Activated T-helper 1 cell treated with anti-CD3 and anti-CD28 coated beads, Interleukin-12 subunit alpha, Interleukin-12 subunit beta, Interleukin-2, Interleukin-4 antibody, amounts not matched to agents 30 ng/mL and 10 ng/mL and 1 ng/mL, durations not matched to agents 14 hours and 24 hours and 36 hours (primary cell): ENCODE measurements around the gene ANKRD22. TPM values are rescaled to one million over a fixed set of nuclear protein-coding genes. Genes with fewer than 3 reads are reported as not detected.
"Not testable (repeated sequence)": the region's sequence is repeated elsewhere in the genome, so short reads cannot be mapped to it uniquely, and the experiment has no call there.

Source experiments
- DNase-seq: peaks from one replicate; pipeline ENCODE4 v3.0.0; 2021; ENCODE audit warnings: low spot score
- H3K27ac Mint-ChIP-seq: one replicate; pipeline ENCODE4 v1.8.0; 2021; ENCODE audit warnings: mild to moderate bottlenecking, mixed read lengths
- H3K27me3 Mint-ChIP-seq: one replicate; pipeline ENCODE4 v1.8.0; 2022; ENCODE audit warnings: mild to moderate bottlenecking, moderate library complexity, mixed read lengths; ENCODE audit not compliant: insufficient read depth
- H3K36me3 Mint-ChIP-seq: one replicate; pipeline ENCODE4 v1.8.0; 2021; ENCODE audit warnings: low read depth, mixed read lengths
- H3K4me1 Mint-ChIP-seq: one replicate; pipeline ENCODE4 v1.8.0; 2021; ENCODE audit warnings: low read depth, mixed read lengths
- H3K4me3 Mint-ChIP-seq: one replicate; pipeline ENCODE4 v1.8.0; 2021; ENCODE audit warnings: mild to moderate bottlenecking, moderate library complexity, mixed read lengths
- H3K9me3 Mint-ChIP-seq: one replicate; pipeline ENCODE4 v1.8.0; 2021; ENCODE audit warnings: mixed read lengths
- intact Hi-C: fragments of 100-400 bp; cut with micrococcal nuclease; formaldehyde crosslinking; loops from one replicate; pipeline ENCODE4 v1.15.1; 2024
- total RNA-seq: library from RNA; stranded (reverse); gene quantifications from 2 replicates; pipeline ENCODE4 v1.2.3, GENCODE V29; 2022

Gene ANKRD22
- total RNA-seq, 1 donor from 2014 or later, result 0.16 TPM

DNA sequence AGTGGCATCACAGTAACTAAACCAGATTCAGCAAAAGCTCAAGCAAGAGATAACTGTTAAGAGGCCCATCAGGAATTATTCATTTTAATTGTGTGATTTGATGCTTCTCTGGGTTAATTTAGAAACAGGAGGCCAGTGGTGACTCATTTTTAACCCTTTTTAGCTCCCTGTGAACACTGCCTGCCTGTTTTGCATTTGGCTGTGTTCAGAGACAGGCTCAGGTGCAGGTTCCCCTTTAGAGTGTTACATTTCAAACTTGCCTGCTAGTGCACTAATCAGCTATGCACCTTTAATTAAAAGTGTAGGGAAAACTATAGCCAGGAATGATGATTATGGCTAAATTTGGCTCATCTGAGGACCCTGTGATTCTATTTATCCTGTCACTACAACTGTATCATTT, 34.9 kb upstream of the ANKRD22 start:
- H3K4me3 Mint-ChIP-seq, result no peak overlapping the region
- peaks cover 40% of the 10 kb centered on the region for H3K36me3 Mint-ChIP-seq
- no peaks in the 10 kb centered on the region for H3K9me3 Mint-ChIP-seq

DNA sequence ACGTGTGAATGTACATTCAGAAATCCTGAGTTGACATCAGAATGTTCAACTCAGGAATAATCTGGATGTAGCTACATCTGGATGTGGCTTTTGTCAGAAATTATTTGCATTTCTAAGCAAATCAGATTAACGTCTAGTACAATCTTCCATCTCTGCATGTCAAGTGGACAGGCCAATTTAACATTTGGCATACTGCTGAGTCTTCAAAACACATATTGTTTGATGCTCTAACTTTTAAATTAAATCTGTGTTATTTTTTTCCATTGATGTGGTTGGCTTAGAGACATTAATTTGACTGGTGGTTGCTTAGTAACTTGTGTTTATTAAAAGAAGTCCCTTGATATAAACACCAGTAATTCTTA, 31.8 kb upstream of the ANKRD22 start:
- Mint-ChIP-seq H3K27me3 (no peaks in the 10 kb centered on the region), H3K27ac (peak overlapping the region; percentile 59), H3K4me1 (peaks cover 82% of the 10 kb centered on the region), H3K4me3 (peak overlapping the region; percentile 98), H3K36me3 (peaks cover 30% of the 10 kb centered on the region), H3K9me3 (no peaks in the 10 kb centered on the region)
- intact Hi-C loops, result loop anchor here (5.0 to 10.0 kb wide), 3 partner anchors 531 to 1021 kb away; partner anchors contain the start of genes IFIT5, KIF20B, KLLN and PTEN
- DNase-seq, result no peak

More for the DNA sequence above, 34.9 kb upstream of the ANKRD22 start:
- intact Hi-C loops, result loop anchor here (1.0 to 10.0 kb wide), 3 partner anchors 11 to 818 kb away; partner anchors contain the start of genes IFIT5 and KIF20B
- no peak overlapping the region for H3K27ac Mint-ChIP-seq
- H3K27me3 Mint-ChIP-seq, result no peaks in the 10 kb centered on the region
- no peak for DNase-seq
- peaks cover 87% of the 10 kb centered on the region for H3K4me1 Mint-ChIP-seq

DNA sequence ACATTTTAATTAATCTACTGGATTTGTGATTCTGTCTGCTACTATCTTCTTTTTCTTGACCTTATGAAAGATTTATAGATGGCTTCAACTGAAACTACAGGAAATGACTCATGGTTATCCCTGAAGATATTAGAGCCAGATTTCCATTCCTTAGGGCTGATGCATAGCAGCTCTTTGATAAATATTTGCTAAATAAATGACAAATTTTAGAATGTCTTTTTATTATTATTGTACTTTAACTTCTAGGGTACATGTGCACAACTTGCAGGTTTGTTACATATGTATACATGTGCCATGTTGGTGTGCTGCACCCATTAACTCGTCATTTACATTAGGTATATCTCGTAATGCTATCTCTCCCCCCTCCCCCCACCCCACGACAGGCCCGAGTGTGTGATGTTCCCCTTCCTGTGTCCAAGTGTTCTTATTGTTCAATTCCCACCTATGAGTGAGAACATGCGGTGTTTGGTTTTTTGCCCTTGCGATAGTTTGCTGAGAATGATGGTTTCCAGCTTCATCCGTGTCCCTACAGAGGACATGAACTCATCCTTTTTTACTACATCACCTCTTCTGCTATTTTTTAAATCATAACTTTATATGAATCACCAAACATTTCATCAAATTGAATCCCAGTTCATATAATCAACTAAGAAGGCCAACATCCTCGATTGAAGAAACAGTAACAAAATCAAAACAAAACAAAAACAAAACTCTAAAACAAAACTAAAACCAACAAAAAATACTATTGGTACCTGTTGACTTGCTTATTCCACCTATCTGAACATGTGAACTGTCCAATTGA, 31.2 kb upstream of the ANKRD22 start:
- H3K4me1 Mint-ChIP-seq, result peaks cover 82% of the 10 kb centered on the region

DNA sequence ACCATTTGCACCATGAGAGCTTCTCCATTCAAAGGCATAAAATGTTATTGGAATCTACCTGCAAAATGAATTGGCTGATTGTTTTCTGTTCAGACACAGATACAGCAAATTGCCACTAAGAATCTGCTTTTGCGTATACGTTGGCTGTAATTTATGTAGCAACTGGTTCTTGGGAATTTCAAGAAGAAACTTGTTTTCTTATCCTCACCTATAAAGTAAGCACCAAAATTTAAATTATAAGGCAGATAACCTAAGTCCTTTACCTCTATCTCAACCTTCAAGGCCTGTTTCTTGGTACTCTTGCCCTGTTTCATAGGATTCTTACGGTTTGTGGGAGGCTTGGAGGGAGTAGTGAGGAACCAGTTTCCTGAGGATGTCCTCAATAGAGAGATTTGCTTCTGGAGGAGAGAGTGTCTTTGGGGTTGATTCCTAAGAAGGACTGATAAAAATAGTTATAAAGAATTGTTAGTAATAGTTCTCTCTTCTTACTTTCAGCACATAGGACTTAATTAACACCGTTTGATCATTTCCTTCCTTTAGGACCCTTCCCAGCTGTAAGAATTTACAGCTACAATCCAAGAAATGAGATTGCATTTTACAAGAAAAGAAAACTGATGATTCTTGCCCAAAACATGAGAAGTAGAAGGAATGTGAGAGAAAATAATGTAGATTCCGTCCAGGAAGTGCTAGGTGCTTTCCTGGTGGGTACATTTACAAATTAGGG, 30.4 kb upstream of the ANKRD22 start:
- H3K27me3 Mint-ChIP-seq, result no peaks in the 10 kb centered on the region
- DNase-seq, result no peak
- intact Hi-C loops, result loop anchor here (5.0 to 10.0 kb wide), 3 partner anchors 533 to 1020 kb away; partner anchors contain the start of genes IFIT5, KIF20B, KLLN and PTEN
- H3K4me3 Mint-ChIP-seq, result peak overlapping the region; percentile 98
- H3K9me3 Mint-ChIP-seq, result peaks cover under 1% of the 10 kb centered on the region
- H3K27ac Mint-ChIP-seq, result peak overlapping the region; percentile 99
- H3K4me1 Mint-ChIP-seq, result peaks cover 82% of the 10 kb centered on the region
- peaks cover 24% of the 10 kb centered on the region for H3K36me3 Mint-ChIP-seq

More for the DNA sequence above, 31.2 kb upstream of the ANKRD22 start:
- DNase-seq, H3K27me3 Mint-ChIP-seq, H3K9me3 Mint-ChIP-seq: not testable (repeated sequence)
- Mint-ChIP-seq H3K36me3 (peaks cover 25% of the 10 kb centered on the region), H3K27ac (peak overlapping the region; percentile 59), H3K4me3 (peak overlapping the region; percentile 98)
- intact Hi-C loops, result loop anchor here (5.0 to 10.0 kb wide), 3 partner anchors 532 to 1021 kb away; partner anchors contain the start of genes IFIT5, KIF20B, KLLN and PTEN

DNA sequence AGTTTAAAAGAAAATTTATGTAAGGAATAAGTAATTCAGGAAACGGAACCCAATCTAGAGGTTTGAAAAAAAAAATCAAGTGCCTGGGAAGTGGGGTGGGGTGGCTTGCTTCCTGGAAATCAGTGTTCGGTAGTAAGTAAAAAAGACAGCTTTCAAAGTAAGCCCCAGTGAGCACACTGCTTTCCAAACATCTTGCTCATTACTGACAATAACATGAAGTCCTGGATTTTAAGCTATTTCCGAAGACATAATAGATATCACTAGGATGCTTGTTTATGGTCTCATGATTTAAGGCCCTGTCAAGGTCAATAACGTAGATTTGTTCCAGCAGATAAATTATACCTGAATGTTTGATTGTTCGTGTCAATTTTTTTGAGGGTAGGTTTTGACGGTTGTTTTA, 29.7 kb upstream of the ANKRD22 start:
- Mint-ChIP-seq H3K36me3 (peaks cover 28% of the 10 kb centered on the region), H3K4me3 (peak overlapping the region; percentile 98), H3K27ac (peak overlapping the region; percentile 99), H3K9me3 (peaks cover 6% of the 10 kb centered on the region), H3K4me1 (peaks cover 83% of the 10 kb centered on the region), H3K27me3 (no peaks in the 10 kb centered on the region)
- no peak for DNase-seq
- intact Hi-C loops, result loop anchor here (5.0 to 10.0 kb wide), 3 partner anchors 533 to 1019 kb away; partner anchors contain the start of genes IFIT5, KIF20B, KLLN and PTEN

DNA sequence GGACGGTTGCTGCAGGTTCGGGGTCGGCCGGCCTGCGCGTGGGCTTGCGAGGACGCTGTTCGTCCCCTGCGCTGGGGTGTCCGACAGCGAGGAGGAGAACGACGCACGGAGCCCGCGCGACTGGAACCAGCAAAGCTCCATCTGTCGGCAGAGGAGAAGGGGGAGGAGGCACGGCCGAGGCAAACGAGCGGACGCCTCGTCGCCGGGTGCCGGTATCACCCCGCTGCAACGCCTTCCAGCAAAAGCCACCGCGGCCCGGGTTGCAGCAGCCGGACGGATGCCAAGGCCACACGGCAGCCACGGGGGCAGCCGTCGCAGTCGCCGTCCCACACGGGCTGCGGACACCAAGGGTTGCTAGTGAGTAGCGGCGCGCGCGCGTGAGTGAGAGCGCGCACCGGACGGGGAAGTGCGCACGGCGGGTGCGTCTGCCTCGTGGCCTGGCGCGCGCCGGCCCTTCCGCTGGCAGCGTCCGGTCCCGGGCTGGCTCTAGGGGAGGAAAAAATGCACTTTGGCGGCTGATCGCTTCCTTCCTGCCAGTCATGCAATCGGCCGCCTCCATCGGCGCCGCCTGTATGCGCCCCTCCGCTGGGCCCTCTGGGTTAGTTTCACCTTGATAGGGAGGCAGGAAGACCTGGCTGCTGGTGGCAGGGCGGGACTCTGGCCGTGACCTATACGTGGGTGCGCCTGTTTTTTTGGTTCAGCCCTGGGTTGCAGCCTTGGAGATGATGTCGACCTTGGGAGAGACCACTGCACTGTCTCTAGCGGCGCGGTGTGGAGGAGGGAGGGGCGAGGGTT, 28.8 kb upstream of the ANKRD22 start:
- intact Hi-C loops, result loop anchor here (1.0 to 10.0 kb wide), 9 partner anchors 17 to 1018 kb away; partner anchors contain the start of genes IFIT5, KIF20B, KLLN and PTEN
- H3K27me3 Mint-ChIP-seq, result no peaks in the 10 kb centered on the region
- H3K9me3 Mint-ChIP-seq, result peaks cover 6% of the 10 kb centered on the region
- DNase-seq, result peak; percentile 68
- H3K36me3 Mint-ChIP-seq, result peaks cover 28% of the 10 kb centered on the region
- H3K4me1 Mint-ChIP-seq, result peaks cover 74% of the 10 kb centered on the region
- H3K4me3 Mint-ChIP-seq, result peak overlapping the region; percentile 98
- H3K27ac Mint-ChIP-seq, result peak overlapping the region; percentile 99

DNA sequence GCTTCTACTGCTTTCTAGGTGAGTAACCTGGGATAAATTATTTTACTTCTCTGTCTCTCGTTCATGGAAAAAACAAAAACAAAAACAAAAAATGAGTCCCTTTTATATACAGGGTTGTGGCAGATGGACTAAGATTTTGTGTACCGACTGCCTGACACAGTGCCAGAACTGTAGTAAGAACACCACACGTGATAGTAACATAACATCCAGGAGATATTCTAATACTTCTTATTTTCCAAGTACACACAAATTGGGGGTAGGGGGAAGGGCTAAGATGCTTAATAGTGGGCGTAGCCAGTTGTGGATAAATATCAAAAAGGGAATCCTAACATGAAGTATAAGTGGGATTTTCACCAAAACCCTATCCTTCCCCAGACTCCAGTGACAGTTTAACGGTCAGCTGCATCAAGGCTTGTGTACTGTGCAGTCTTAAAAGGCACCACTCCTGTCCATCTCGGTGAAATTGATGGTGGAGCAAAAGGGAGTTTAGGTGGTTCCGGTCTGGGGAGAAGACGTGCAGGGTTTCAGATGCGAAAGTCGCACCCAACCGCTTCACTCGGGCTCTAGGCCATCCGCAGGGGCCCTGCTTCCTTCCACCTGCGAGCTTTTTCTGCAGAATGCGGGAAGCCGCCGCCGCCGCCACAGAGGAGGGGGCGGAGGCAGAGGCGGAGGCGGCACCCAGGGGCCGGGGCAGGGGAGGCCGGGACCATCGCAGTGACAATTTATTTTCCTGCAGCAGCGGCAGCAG, 28.1 kb upstream of the ANKRD22 start, which contains the start of gene STAMBPL1:
Gene STAMBPL1 (plus strand): TSS at position 712 of the 748 bp plus-strand sequence. CDS start 21,464 bp downstream, outside the sequence.
- peaks cover 23% of the 10 kb centered on the region for H3K36me3 Mint-ChIP-seq
- DNase-seq, result peak; percentile 80
- peak within 1 kb of the TSS; percentile 99 for H3K27ac Mint-ChIP-seq
- peaks cover 6% of the 10 kb centered on the region for H3K9me3 Mint-ChIP-seq
- intact Hi-C loops, result loop anchor here (1.0 to 10.0 kb wide), 9 partner anchors 18 to 1017 kb away; partner anchors contain the start of genes IFIT5, KIF20B, KLLN and PTEN
- H3K27me3 Mint-ChIP-seq, result no peaks in the 10 kb centered on the region
- peak within 1 kb of the TSS; percentile 98 for H3K4me3 Mint-ChIP-seq
- peaks cover 66% of the 10 kb centered on the region for H3K4me1 Mint-ChIP-seq

DNA sequence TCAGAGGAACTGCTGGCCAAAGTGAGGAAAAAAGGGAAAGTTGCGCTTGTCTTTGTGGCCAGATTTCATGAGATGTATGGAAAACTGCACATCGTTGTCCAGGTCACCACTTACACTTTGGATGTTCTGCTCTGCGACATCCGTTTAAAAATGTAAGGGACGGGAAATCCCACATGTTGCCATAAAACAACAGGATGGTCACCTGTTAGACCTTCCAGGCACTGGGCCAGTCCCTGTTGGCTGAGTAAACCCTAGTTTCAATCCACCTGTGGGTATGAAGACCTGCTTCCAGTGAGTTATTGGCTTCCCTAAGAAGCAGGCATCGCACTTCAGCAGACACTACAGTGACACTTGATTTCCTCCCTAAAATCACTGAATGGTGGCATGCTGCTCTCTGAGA, 25.7 kb upstream of the ANKRD22 start:
- Mint-ChIP-seq H3K27me3 (no peaks in the 10 kb centered on the region), H3K36me3 (peaks cover 10% of the 10 kb centered on the region), H3K4me1 (peaks cover 42% of the 10 kb centered on the region), H3K4me3 (no peak overlapping the region), H3K27ac (no peak overlapping the region), H3K9me3 (peaks cover 6% of the 10 kb centered on the region)
- no peak for DNase-seq
- intact Hi-C loops, result no loop called here

DNA sequence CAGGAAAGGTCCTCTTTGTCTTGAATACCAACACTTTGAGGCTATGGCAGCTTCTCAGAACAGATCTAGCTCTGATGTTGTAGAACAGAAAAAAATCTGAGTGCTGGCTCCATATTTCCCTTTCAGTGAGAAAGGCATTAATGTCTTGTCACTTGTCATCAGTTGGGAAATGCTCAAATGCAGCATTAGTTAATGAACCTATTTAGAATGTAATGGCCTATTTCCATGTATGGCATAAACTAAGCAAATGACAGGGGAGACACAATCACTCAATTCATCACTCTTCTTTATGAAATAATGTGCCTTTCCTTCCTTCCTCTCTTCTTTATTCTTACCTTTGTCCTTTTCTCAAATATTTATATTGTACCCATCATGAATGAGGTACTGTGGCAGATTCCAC, 23.4 kb upstream of the ANKRD22 start:
- DNase-seq, result no peak
- H3K4me3 Mint-ChIP-seq, result no peak overlapping the region
- peaks cover 9% of the 10 kb centered on the region for H3K36me3 Mint-ChIP-seq
- H3K4me1 Mint-ChIP-seq, result peaks cover 31% of the 10 kb centered on the region
- no peak overlapping the region for H3K27ac Mint-ChIP-seq
- peaks cover 16% of the 10 kb centered on the region for H3K9me3 Mint-ChIP-seq
- no peaks in the 10 kb centered on the region for H3K27me3 Mint-ChIP-seq
- intact Hi-C loops, result no loop called here

DNA sequence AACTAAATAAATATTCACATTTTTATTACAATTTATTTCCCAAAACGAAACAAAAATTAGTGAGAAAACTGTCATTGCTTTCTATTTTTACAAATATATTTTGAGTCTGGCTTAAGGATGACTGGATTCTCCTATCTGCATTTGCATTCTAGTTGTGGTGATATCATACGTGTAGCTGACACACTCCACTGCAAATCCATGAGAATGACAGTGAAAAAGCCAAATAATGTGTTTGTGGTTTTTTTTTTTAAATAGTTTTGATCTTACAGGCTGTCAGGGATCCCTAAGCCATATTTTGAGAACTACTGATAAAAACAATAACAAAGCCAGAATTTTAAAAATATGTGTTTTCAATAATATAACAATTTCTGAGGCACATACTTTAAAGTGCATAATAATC, 22.6 kb upstream of the ANKRD22 start:
- Mint-ChIP-seq H3K36me3 (peaks cover 9% of the 10 kb centered on the region), H3K9me3 (peaks cover 16% of the 10 kb centered on the region), H3K4me3 (no peak overlapping the region), H3K27ac (no peak overlapping the region), H3K4me1 (peaks cover 24% of the 10 kb centered on the region), H3K27me3 (no peaks in the 10 kb centered on the region)
- no peak for DNase-seq
- intact Hi-C loops, result no loop called here

DNA sequence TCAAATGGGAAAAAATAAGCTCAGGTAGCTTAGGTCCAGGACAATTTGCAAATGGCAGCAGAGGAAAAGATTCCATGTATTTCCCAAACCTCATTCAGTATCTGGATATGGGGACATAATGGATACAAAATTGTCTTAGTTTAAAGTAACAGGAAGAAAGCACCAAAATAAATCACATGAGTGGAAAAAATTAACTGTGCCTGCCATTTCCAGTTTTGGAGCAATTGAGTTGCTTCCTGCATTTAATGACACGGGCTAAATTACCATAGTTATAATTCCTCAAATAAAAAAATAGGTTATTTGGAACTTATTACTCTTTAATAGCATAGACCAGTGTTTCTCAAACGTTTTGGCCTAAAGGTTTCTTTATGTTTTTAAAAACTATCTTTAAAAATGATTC, 22.1 kb upstream of the ANKRD22 start:
- H3K27ac Mint-ChIP-seq, result no peak overlapping the region

More for the DNA sequence above, 22.1 kb upstream of the ANKRD22 start:
- no peaks in the 10 kb centered on the region for H3K27me3 Mint-ChIP-seq
- peaks cover 19% of the 10 kb centered on the region for H3K4me1 Mint-ChIP-seq
- intact Hi-C loops, result no loop called here
- peaks cover 9% of the 10 kb centered on the region for H3K36me3 Mint-ChIP-seq
- H3K9me3 Mint-ChIP-seq, result peaks cover 16% of the 10 kb centered on the region
- H3K4me3 Mint-ChIP-seq, result no peak overlapping the region
- DNase-seq, result no peak
